Natural killer cell treated with Interleukin-12 subunit alpha and Interleukin-12 subunit beta and Interleukin-15 and Interleukin-18, amount 100 ng/mL, for 72 hours (primary cell): ENCODE measurements around the gene KCNAB1. TPM values are rescaled to one million over a fixed set of nuclear protein-coding genes. Genes with fewer than 3 reads are reported as not detected.
"Not testable (repeated sequence)": the region's sequence is repeated elsewhere in the genome, so short reads cannot be mapped to it uniquely, and the experiment has no call there.

Source experiments
- ATAC-seq, 2 donors: fragments of 150-1000 bp; cut with Tn5 transposase in 1 of 2; sonication (Bioruptor Pico), chemical (Tn5 transposase) in 1 of 2; 2 replicates each; pipeline ENCODE4 v1.10.0; 2021
- DNase-seq: peaks from one replicate; pipeline ENCODE4 v3.0.0; 2022; ENCODE audit warnings: low spot score
- H3K27ac Mint-ChIP-seq, 2 donors: 1 replicate in 1 of 2; 2 replicates in 1 of 2; pipeline ENCODE4 v1.8.0; 2022; ENCODE audit warnings: mixed read lengths in 2 of 2, mild to moderate bottlenecking in 1 of 2, moderate library complexity in 1 of 2
- H3K27me3 Mint-ChIP-seq, 2 donors: 1 replicate in 1 of 2; 2 replicates in 1 of 2; pipeline ENCODE4 v1.8.0; 2022; ENCODE audit warnings: mixed read lengths in 2 of 2
- H3K36me3 Mint-ChIP-seq: one replicate; pipeline ENCODE4 v1.8.0; 2022; ENCODE audit warnings: mixed read lengths
- H3K4me1 Mint-ChIP-seq, 2 donors: 1 replicate in 1 of 2; 2 replicates in 1 of 2; pipeline ENCODE4 v1.8.0; 2022; ENCODE audit warnings: low read depth in 2 of 2, mixed read lengths in 2 of 2, mild to moderate bottlenecking in 1 of 2
- H3K4me3 Mint-ChIP-seq: one replicate; pipeline ENCODE4 v1.8.0; 2022; ENCODE audit warnings: mixed read lengths
- H3K9me3 Mint-ChIP-seq: 2 replicates; pipeline ENCODE4 v1.8.0; 2022; ENCODE audit warnings: mixed read lengths
- total RNA-seq, 2 donors: library from RNA; stranded (reverse); gene quantifications; one replicate each; pipeline ENCODE4 v1.2.3, GENCODE V29; 2022

The KCNAB1 gene
- total RNA-seq = not detected

GRCh38 chr3:156120528-156121251 is at the start of gene KCNAB1:
TSS of gene KCNAB1 (plus strand) at chr3:156120578.
- H3K27ac Mint-ChIP-seq = no peak within 1 kb of the TSS
- no peak for DNase-seq

GRCh38 chr3:156071031-156071430 is 49.3 kb upstream of the KCNAB1 start:
- Mint-ChIP-seq H3K4me3 (no peak overlapping the region), H3K9me3 (no peaks in the 10 kb centered on the region), H3K36me3 (no peaks in the 10 kb centered on the region), H3K4me1 (no peaks in the 10 kb centered on the region), H3K27ac (no peak overlapping the region), H3K27me3 (peaks cover 13 to 30% of the 10 kb centered on the region in 2 donors)
- DNase-seq (no peak), ATAC-seq (peak in 1 of 2 donors; percentile 43)

More at GRCh38 chr3:156120528-156121251, at the start of gene KCNAB1:
- no peaks in the 10 kb centered on the region for H3K9me3 Mint-ChIP-seq
- no peaks in the 10 kb centered on the region for H3K36me3 Mint-ChIP-seq
- H3K27me3 Mint-ChIP-seq = peaks cover 5 to 9% of the 10 kb centered on the region in 2 donors
- ATAC-seq = peak in 1 of 2 donors; percentile 53
- no peak within 1 kb of the TSS for H3K4me3 Mint-ChIP-seq
- no peaks in the 10 kb centered on the region for H3K4me1 Mint-ChIP-seq

GRCh38 chr3:156072950-156073657 is 47.3 kb upstream of the KCNAB1 start:
- H3K4me1 Mint-ChIP-seq, H3K36me3 Mint-ChIP-seq, ATAC-seq, H3K27ac Mint-ChIP-seq, H3K4me3 Mint-ChIP-seq, H3K9me3 Mint-ChIP-seq, DNase-seq: not testable (repeated sequence)
- H3K27me3 Mint-ChIP-seq = peaks cover 7 to 16% of the 10 kb centered on the region in 2 donors

- no peak for ATAC-seq
- Mint-ChIP-seq H3K27me3 (peaks cover 6 to 19% of the 10 kb centered on the region in 2 donors), H3K9me3 (no peaks in the 10 kb centered on the region), H3K4me3 (no peak overlapping the region), H3K36me3 (no peaks in the 10 kb centered on the region), H3K27ac (no peak overlapping the region), H3K4me1 (no peaks in the 10 kb centered on the region)
- no peak for DNase-seq
Observed at GRCh38 chr3:156090126-156090525, 30.3 kb upstream of the KCNAB1 start.

- H3K4me3 Mint-ChIP-seq = no peak overlapping the region
- H3K27me3 Mint-ChIP-seq = peaks cover 15 to 36% of the 10 kb centered on the region in 2 donors
- H3K9me3 Mint-ChIP-seq = no peaks in the 10 kb centered on the region
- no peaks in the 10 kb centered on the region for H3K4me1 Mint-ChIP-seq
- H3K36me3 Mint-ChIP-seq = no peaks in the 10 kb centered on the region
- H3K27ac Mint-ChIP-seq = no peak overlapping the region
- ATAC-seq = no peak
- no peak for DNase-seq
Observed at GRCh38 chr3:156093964-156094363, 26.4 kb upstream of the KCNAB1 start.

- DNase-seq = no peak
- Mint-ChIP-seq H3K36me3 (no peaks in the 10 kb centered on the region), H3K4me3 (no peak overlapping the region)
Observed at GRCh38 chr3:156094391-156094790, 26.0 kb upstream of the KCNAB1 start.

GRCh38 chr3:156095652-156096051 is 24.7 kb upstream of the KCNAB1 start:
- not testable (repeated sequence) for H3K9me3 Mint-ChIP-seq, ATAC-seq, H3K36me3 Mint-ChIP-seq, H3K27ac Mint-ChIP-seq, H3K4me1 Mint-ChIP-seq, DNase-seq, H3K4me3 Mint-ChIP-seq
- peaks cover 12 to 36% of the 10 kb centered on the region in 2 donors for H3K27me3 Mint-ChIP-seq

More at GRCh38 chr3:156094391-156094790, 26.0 kb upstream of the KCNAB1 start:
- H3K4me1 Mint-ChIP-seq = no peaks in the 10 kb centered on the region
- no peak for ATAC-seq
- H3K27ac Mint-ChIP-seq = no peak overlapping the region
- H3K9me3 Mint-ChIP-seq = no peaks in the 10 kb centered on the region
- H3K27me3 Mint-ChIP-seq = peaks cover 15 to 36% of the 10 kb centered on the region in 2 donors

- H3K4me1 Mint-ChIP-seq = no peaks in the 10 kb centered on the region
- H3K9me3 Mint-ChIP-seq = no peaks in the 10 kb centered on the region
- no peak for DNase-seq
- ATAC-seq = no peak
- no peak overlapping the region for H3K4me3 Mint-ChIP-seq
- H3K27me3 Mint-ChIP-seq = peaks cover 12 to 25% of the 10 kb centered on the region in 2 donors
- no peak overlapping the region for H3K27ac Mint-ChIP-seq
- no peaks in the 10 kb centered on the region for H3K36me3 Mint-ChIP-seq
Observed at GRCh38 chr3:156098437-156099035, 21.8 kb upstream of the KCNAB1 start.

GRCh38 chr3:156099348-156099747 is 21.0 kb upstream of the KCNAB1 start:
- not testable (repeated sequence) for H3K27ac Mint-ChIP-seq, H3K4me1 Mint-ChIP-seq, H3K9me3 Mint-ChIP-seq, ATAC-seq, H3K36me3 Mint-ChIP-seq, H3K4me3 Mint-ChIP-seq, DNase-seq
- peaks cover 10 to 20% of the 10 kb centered on the region in 2 donors for H3K27me3 Mint-ChIP-seq

GRCh38 chr3:156099984-156100383 is 20.4 kb upstream of the KCNAB1 start:
- not testable (repeated sequence) for H3K4me3 Mint-ChIP-seq, DNase-seq, ATAC-seq, H3K4me1 Mint-ChIP-seq, H3K27ac Mint-ChIP-seq, H3K9me3 Mint-ChIP-seq, H3K36me3 Mint-ChIP-seq
- peaks cover 12 to 18% of the 10 kb centered on the region in 2 donors for H3K27me3 Mint-ChIP-seq

GRCh38 chr3:156102267-156102931 is 18.0 kb upstream of the KCNAB1 start:
- Mint-ChIP-seq H3K27me3 (peaks cover 5 to 9% of the 10 kb centered on the region in 2 donors), H3K36me3 (no peaks in the 10 kb centered on the region), H3K4me1 (no peaks in the 10 kb centered on the region), H3K4me3 (no peak overlapping the region), H3K27ac (no peak overlapping the region), H3K9me3 (no peaks in the 10 kb centered on the region)
- ATAC-seq (no peak), DNase-seq (no peak)

GRCh38 chr3:156106721-156107373 is 13.5 kb upstream of the KCNAB1 start:
- Mint-ChIP-seq H3K9me3 (no peaks in the 10 kb centered on the region), H3K4me3 (no peak overlapping the region), H3K4me1 (no peaks in the 10 kb centered on the region), H3K27me3 (peaks cover 9 to 22% of the 10 kb centered on the region in 2 donors), H3K27ac (no peak overlapping the region), H3K36me3 (no peaks in the 10 kb centered on the region)
- ATAC-seq (no peak), DNase-seq (no peak)

GRCh38 chr3:156107504-156107903 is 12.9 kb upstream of the KCNAB1 start:
- ATAC-seq = no peak
- no peak overlapping the region for H3K27ac Mint-ChIP-seq
- H3K36me3 Mint-ChIP-seq = no peaks in the 10 kb centered on the region
- H3K4me3 Mint-ChIP-seq = no peak overlapping the region
- peaks cover 12 to 29% of the 10 kb centered on the region in 2 donors for H3K27me3 Mint-ChIP-seq
- DNase-seq = no peak
- H3K4me1 Mint-ChIP-seq = no peaks in the 10 kb centered on the region
- H3K9me3 Mint-ChIP-seq = no peaks in the 10 kb centered on the region
